Glomerular endothelial cell (primary cell): ENCODE results near the gene NMB. TPM values are rescaled to one million over a fixed set of nuclear protein-coding genes. Genes with fewer than 3 reads are reported as not detected.

ENCODE experiments used
- DNase-seq: peaks from one replicate; pipeline ENCODE4 v3.0.0-alpha.2; 2011; ENCODE audit warnings: low read depth, low spot score; ENCODE audit errors: extremely low read depth
- total RNA-seq: library from RNA; depleted of rRNA; stranded (reverse); fragments of >200 nt; gene quantifications from 2 replicates; pipeline ENCODE4 v1.2.3, GENCODE V29; 2015

Gene NMB
- total RNA-seq, 1 donor from 2014 or later = 6.1 TPM

DNA sequence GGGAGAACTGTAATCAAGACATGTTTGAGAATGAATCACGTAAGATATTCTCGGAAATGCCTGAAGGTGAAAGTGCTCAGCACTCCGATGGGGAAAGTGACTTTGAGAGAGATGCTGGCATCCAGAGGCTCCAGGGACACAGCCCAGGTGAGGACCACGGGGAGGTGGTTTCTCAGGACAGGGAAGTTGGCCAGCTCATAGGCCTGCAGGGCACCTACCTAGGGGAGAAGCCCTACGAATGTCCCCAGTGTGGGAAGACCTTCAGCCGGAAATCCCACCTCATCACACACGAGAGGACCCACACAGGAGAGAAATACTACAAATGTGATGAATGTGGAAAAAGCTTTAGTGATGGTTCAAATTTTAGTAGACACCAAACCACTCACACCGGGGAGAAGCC, 37.4 kb downstream of the NMB start:
- DNase-seq = no peak

DNA sequence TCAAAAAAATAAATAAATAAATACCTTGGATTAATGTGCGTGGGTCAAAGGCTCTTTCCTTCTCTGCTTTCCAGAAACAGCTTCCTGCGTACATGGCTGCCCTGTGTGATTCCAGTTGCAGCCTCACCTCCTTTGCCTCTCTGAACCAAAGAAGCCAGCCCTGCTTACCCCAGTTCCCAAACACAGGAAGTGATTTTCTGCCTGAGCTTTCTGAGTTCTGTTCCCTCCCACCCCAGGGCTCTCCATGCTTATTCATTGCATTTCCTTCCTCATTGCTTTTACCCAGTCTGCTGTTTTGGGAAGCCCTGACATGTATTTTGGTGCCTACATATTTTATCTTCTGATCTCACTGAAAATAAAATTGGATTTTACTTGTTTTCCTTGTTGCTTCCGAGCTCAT, 41.8 kb downstream of the NMB start:
- DNase-seq = no peak

DNA sequence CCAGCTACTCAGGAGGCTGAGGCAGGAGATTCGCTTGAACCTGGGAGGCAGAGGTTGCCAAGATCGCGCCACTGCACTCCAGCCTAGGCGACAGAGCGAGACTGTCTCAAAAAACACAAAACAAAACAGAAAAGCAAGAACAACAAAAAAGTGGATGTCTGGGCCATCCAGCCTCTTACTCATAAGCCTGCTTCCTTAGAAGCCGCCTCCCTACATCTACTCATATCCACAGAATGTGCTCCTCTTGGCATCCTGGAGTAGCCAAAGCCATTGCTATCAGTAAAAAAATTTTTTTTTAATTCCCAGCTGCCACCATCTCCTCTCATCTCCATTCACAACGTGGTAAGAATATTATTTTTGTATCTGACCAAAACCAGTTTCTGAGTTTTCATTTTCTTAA, 46.4 kb downstream of the NMB start:
- DNase-seq = no peak

DNA sequence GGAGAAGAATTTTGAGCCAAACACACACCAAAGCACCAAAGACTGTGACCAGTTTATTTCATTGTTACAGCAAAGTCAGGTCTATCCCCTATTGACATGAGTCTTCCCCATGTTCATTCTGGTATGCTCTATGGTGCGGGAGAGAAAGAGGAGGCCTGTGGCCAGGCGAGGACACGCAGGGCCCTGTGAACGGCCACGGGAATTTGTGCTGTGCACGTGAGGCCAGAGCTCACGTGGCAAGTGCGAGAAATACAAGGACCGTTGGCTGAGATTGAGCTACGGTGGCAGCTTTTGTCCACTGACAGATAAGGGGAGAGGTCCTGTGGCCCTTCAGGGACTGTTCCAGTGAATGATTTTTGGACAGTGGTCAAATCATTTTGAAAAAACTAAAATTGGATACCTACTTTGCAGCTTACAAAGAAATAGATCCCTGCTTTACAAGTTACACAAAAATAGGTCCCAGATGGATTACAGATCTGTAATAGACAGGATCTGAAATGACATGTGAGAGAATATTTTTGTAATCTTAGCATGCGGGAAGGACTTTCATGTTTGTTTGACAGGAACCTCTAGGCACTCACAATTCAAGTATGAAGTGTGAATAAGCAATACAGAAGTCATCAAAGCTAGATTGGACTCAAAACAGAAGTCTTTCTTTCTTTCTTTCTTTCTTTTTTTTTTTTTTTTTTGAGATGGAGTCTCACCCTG, 48.0 kb downstream of the NMB start:
- DNase-seq = no peak

DNA sequence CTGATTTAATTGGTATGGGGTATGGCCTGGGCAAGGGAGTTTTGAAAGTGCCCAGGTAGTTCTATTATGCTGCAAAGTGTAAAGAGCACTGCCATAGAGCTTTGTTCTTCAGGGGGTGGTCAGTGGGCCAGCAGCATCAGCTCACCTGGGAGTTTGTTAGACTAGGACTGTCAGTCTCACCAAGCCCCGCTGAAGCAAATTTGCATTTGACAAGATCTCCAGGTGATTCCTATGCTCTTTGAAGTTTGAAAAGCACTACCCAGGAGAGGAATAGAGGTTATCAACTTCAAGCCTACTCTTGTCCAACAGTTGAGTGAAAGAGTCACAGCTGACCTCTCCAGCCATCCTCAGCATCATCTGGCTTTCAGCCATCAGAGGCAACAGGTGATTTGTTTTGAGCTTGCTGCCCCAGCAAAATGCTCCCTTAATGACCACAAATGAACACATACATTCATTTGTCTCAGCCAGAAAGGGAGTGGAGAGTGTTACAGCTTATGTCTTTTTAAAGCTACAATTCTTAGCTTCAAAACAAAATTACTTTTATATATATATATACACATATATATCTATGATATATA, 49.2 kb downstream of the NMB start:
- DNase-seq = no peak

DNA sequence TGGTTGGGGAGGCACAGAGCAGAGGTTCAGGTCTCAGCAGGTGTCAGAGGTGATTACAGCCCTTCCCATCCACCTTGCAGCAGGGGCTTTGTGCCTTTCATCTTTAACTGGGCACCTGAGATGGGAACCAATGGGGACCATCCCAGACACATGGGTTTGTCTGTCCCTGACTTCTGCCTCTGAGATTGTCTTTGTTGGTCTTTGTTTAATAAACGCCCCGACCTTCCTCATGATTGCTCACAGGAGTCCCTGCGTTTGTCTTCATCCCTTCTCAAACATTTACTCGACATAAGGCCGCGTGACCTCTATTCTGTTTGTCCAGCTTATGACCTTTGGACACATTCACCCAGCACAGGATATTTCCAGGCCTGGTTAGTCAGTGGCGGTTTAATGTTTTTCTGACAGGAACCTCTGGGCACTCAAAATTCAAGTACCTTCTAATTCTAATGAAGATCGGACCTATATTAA, 51.3 kb downstream of the NMB start:
- DNase-seq = no peak

DNA sequence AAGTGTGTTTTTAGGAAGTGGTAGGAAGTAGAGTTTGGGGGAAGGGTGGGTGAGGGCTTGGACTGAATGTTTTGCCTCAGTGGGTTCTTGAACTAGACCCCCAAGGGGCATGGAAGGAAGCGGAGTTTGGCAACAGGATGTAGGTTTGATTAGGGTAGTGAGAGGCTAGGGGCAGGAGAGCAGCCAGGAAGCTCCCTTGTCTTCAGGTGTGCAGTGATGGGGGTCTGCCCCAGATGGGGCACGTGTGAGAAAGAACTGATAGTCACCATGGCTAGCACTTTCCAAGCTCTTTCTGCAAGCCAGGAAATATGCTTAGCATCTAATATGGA, 52.5 kb downstream of the NMB start:
- no peak for DNase-seq

Other genes with a start within 250 kb of the NMB start
- gene ZSCAN2, start 57.2 kb downstream of the NMB start, total RNA-seq = 11.7 and 20.7 TPM in 2 replicates
- gene WDR73, start 3.9 kb downstream of the NMB start, total RNA-seq = 15.3 and 15.6 TPM in 2 replicates
- gene SEC11A, start 57.9 kb upstream of the NMB start, total RNA-seq = 138 and 173 TPM in 2 replicates
- gene ZNF592, start 90.4 kb upstream of the NMB start, total RNA-seq = 11.5 and 16.7 TPM in 2 replicates
- 68.4 and 91.5 TPM in 2 replicates for gene ALPK3, start 159.2 kb upstream of the NMB start, total RNA-seq
- gene SLC28A1, start 226.5 kb upstream of the NMB start, total RNA-seq = not detected in 2 replicates